ENCODE data around the gene MEGF9. TPM values are rescaled to one million over a fixed set of nuclear protein-coding genes. Genes with fewer than 3 reads are reported as not detected.
A peak's percentile ranks its signal among the peaks of the same experiment; 100 is the strongest.

MEGF9 gene
- total and polyA plus RNA-seq, 4 donors: 15.5 to 27.4 (median 19.3) TPM

DNA sequence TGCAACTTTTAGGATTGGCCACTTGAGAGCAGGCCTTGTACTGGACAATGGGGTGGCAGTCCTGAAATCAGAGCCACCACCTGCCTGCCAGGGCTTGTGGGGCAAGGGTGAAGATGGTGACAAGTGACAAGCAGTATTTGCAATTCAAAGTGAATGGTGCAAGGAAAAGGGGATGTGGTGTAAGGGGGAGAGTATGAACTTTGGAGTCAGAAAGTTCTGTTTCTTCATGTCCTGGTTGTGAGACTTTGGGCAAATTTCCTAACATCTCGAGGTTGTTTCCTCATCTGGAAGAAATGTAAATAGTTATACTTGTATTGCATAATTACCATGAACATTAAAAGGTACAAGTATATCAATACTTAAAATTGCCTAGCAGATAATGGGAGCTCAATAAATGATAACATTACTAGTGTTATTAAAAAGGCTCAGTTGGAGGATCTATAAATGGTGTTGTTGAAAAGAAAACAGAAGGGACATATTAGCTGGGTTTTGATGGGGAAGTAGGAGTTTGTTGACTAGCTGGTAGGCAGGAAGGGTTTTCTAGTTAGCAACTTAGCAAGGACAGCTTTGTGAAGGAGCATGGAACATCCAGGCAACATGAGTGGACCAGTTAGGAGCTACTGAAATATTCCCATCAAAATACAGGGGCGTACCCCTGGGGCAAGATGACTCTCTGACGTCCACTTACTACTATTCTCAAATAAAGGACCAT, 21.3 kb upstream of the MEGF9 start:
- Histone ChIP-seq H3K4me1 (ENCODE audit: control insufficient read depth in 4 of 4, insufficient read depth in 4 of 4, low read length in 3 of 4) (peaks cover 15 to 49% (median 39%) of the 10 kb centered on the region in 4 donors), H3K9me3 (ENCODE audit: control insufficient read depth in 4 of 4, low read length in 3 of 4) (no peaks in the 10 kb centered on the region), H3K36me3 (ENCODE audit: control insufficient read depth in 4 of 4, insufficient read depth in 3 of 4, low read depth in 1 of 4, low read length in 3 of 4) (no peaks in the 10 kb centered on the region), H3K27ac (ENCODE audit: low read depth in 1 of 2, low read length in 2 of 2) (peak overlapping the region; percentile 83 to 91), H3K27me3 (ENCODE audit: control insufficient read depth in 4 of 4, insufficient read depth in 4 of 4, low read length in 3 of 4) (no peaks in the 10 kb centered on the region), H3K4me3 (ENCODE audit: low read depth in 1 of 3, low read length in 3 of 3) (no peak overlapping the region), H3K9ac (ENCODE audit: low read depth in 1 of 2, low read length in 2 of 2) (no peak overlapping the region)
- peak; percentile 92 to 93 for TF ChIP-seq JUND (IDR thresholded peaks at IDR 0.05)
- TF ChIP-seq SP1 (IDR thresholded peaks at IDR 0.05): peak; percentile 99
- TF ChIP-seq YY1 (IDR thresholded peaks at IDR 0.05): peak; percentile 64
- TF ChIP-seq FOXA2 (IDR thresholded peaks at IDR 0.05): peak; percentile 71
- peak; percentile 30 for TF ChIP-seq FOXA1 (IDR thresholded peaks at IDR 0.05)
- peak; percentile 96 to 98 for TF ChIP-seq HNF4A (conservative IDR thresholded peaks at IDR 0.05)
- TF ChIP-seq, protein P1, sequence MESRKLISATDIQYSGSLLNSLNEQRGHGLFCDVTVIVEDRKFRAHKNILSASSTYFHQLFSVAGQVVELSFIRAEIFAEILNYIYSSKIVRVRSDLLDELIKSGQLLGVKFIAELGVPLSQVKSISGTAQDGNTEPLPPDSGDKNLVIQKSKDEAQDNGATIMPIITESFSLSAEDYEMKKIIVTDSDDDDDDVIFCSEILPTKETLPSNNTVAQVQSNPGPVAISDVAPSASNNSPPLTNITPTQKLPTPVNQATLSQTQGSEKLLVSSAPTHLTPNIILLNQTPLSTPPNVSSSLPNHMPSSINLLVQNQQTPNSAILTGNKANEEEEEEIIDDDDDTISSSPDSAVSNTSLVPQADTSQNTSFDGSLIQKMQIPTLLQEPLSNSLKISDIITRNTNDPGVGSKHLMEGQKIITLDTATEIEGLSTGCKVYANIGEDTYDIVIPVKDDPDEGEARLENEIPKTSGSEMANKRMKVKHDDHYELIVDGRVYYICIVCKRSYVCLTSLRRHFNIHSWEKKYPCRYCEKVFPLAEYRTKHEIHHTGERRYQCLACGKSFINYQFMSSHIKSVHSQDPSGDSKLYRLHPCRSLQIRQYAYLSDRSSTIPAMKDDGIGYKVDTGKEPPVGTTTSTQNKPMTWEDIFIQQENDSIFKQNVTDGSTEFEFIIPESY (IDR thresholded peaks at IDR 0.05): peak; percentile 88
- TF ChIP-seq RAD21 (IDR thresholded peaks at IDR 0.05): peak; percentile 41 to 57
- peak; percentile 39 to 68 for TF ChIP-seq EGR1 (IDR thresholded peaks at IDR 0.05; ENCODE audit: low read depth in 2 of 2)
- peak in 1 of 2 donors; percentile 66 for TF ChIP-seq GABPA (IDR thresholded peaks at IDR 0.05 in 1 of 2, conservative IDR thresholded peaks at IDR 0.05 in 1 of 2)
- TF ChIP-seq, protein P2, sequence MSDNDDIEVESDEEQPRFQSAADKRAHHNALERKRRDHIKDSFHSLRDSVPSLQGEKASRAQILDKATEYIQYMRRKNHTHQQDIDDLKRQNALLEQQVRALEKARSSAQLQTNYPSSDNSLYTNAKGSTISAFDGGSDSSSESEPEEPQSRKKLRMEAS (IDR thresholded peaks at IDR 0.05): peak; percentile 86
- peak; percentile 93 for TF ChIP-seq HNF4G (IDR thresholded peaks at IDR 0.05)
- peak; percentile 98 for TF ChIP-seq RXRA (IDR thresholded peaks at IDR 0.05)
- TF ChIP-seq, protein P3, sequence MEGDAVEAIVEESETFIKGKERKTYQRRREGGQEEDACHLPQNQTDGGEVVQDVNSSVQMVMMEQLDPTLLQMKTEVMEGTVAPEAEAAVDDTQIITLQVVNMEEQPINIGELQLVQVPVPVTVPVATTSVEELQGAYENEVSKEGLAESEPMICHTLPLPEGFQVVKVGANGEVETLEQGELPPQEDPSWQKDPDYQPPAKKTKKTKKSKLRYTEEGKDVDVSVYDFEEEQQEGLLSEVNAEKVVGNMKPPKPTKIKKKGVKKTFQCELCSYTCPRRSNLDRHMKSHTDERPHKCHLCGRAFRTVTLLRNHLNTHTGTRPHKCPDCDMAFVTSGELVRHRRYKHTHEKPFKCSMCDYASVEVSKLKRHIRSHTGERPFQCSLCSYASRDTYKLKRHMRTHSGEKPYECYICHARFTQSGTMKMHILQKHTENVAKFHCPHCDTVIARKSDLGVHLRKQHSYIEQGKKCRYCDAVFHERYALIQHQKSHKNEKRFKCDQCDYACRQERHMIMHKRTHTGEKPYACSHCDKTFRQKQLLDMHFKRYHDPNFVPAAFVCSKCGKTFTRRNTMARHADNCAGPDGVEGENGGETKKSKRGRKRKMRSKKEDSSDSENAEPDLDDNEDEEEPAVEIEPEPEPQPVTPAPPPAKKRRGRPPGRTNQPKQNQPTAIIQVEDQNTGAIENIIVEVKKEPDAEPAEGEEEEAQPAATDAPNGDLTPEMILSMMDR (IDR thresholded peaks at IDR 0.05; ENCODE audit: low read depth, low read length, missing input control): no peak
- peak; percentile 40 for TF ChIP-seq NR2F2 (IDR thresholded peaks at IDR 0.05)
- TF ChIP-seq, protein P4, sequence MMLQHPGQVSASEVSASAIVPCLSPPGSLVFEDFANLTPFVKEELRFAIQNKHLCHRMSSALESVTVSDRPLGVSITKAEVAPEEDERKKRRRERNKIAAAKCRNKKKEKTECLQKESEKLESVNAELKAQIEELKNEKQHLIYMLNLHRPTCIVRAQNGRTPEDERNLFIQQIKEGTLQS (IDR thresholded peaks at IDR 0.05): peak; percentile 92
- no peak for TF ChIP-seq TAF1 (conservative IDR thresholded peaks at IDR 0.05)
- peak; percentile 82 for TF ChIP-seq REST (IDR thresholded peaks at IDR 0.05)
- WGBS: 62% methylated on average over 3 of the region's 3 CpGs
- no peak for DNase-seq (ENCODE audit: low spot score)
